NCI-H146 treated with DMSO at 0.1 percent for 48 hours (cell line): ENCODE results near the gene ARSD.

Source experiments
- DNase-seq: peaks from one replicate; lab custom pipeline; 2025; ENCODE audit not compliant: unreplicated experiment; lab: John Stamatoyannopoulos, UW

ARSD gene

DNA sequence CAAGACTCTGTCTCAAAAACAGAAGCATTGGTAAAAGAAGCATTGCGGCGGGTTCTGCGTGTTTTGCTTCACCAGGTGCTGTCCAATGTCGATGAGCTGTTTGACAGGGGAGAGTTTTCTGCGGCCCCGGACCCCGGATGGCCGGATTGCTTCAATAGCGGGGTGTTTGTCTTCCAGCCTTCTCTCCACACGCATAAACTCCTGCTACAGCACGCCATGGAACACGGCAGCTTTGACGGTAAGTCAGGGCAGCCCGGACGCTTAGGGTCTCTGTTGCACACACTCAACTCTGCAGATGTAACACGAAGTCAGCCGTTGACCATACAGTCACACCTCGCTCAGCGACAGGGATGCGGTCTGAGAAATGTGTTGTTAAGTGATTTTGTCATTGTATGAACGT lies 74.2 kb downstream of the ARSD start:
- no peak for DNase-seq
